Omental fat pad (tissue), 4 donors: ENCODE results near the gene ALG12. TPM values are rescaled to one million over a fixed set of nuclear protein-coding genes. Genes with fewer than 3 reads are reported as not detected.
"Not testable (repeated sequence)": the region's sequence is repeated elsewhere in the genome, so short reads cannot be mapped to it uniquely, and the experiment has no call there.

Source experiments
- ATAC-seq: fragments of 150-250 bp; one replicate; pipeline ENCODE4 v1.9.1; 2016; ENCODE audit warnings: mild to moderate bottlenecking, moderate library complexity; ENCODE audit not compliant: low FRiP score
- DNase-seq: peaks from one replicate; pipeline ENCODE4 v3.0.0-alpha.2; 2019; ENCODE audit warnings: low spot score
- total RNA-seq, 4 donors: library from RNA; depleted of rRNA; stranded (reverse); fragments of >200 nt; gene quantifications; one replicate each; pipeline ENCODE4 v1.1.0, GENCODE V29; 2016
- TF ChIP-seq, protein P1 (sequence below), 3 donors: fragments of 450-650 bp; IDR thresholded peaks; one replicate each; pipeline ENCODE4 v1.5.1; 2016 to 2017; ENCODE audit warnings: antibody characterized with exemption in 3 of 3, mild to moderate bottlenecking in 3 of 3, moderate library complexity in 2 of 3

ALG12 gene
- total RNA-seq, 4 donors from 2014 or later = 11.7 to 21.8 (median 13.0) TPM

GRCh38 chr22:49948116-49948957 lies 30.1 kb upstream of the ALG12 start:
- ATAC-seq (no peak), DNase-seq (no peak)
- TF ChIP-seq, protein P1, sequence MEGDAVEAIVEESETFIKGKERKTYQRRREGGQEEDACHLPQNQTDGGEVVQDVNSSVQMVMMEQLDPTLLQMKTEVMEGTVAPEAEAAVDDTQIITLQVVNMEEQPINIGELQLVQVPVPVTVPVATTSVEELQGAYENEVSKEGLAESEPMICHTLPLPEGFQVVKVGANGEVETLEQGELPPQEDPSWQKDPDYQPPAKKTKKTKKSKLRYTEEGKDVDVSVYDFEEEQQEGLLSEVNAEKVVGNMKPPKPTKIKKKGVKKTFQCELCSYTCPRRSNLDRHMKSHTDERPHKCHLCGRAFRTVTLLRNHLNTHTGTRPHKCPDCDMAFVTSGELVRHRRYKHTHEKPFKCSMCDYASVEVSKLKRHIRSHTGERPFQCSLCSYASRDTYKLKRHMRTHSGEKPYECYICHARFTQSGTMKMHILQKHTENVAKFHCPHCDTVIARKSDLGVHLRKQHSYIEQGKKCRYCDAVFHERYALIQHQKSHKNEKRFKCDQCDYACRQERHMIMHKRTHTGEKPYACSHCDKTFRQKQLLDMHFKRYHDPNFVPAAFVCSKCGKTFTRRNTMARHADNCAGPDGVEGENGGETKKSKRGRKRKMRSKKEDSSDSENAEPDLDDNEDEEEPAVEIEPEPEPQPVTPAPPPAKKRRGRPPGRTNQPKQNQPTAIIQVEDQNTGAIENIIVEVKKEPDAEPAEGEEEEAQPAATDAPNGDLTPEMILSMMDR (IDR thresholded peaks at IDR 0.05) = no peak

DNA sequence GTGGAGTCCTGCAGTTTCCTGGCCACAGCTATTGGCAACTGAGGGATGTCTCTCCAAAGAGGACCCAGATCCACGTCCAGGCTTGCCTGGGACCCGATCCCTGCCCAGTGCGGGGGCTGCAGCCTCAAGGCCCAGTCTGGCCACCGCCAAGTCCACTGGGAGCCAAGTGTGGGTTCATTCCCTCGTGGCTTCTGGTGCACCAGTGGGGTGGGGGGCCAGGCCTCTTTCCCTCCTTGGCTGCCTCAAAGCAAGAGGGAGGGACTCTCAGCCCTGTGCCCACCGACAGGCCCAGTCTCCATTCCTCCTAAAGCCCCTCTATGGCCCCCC lies 29.0 kb upstream of the ALG12 start:
- TF ChIP-seq, protein P1 (IDR thresholded peaks at IDR 0.05) = no peak
- ATAC-seq = no peak

GRCh38 chr22:49946612-49947295 lies 28.5 kb upstream of the ALG12 start:
- no peak for ATAC-seq
- DNase-seq = no peak

More for the DNA sequence above, 29.0 kb upstream of the ALG12 start:
- DNase-seq = no peak

DNA sequence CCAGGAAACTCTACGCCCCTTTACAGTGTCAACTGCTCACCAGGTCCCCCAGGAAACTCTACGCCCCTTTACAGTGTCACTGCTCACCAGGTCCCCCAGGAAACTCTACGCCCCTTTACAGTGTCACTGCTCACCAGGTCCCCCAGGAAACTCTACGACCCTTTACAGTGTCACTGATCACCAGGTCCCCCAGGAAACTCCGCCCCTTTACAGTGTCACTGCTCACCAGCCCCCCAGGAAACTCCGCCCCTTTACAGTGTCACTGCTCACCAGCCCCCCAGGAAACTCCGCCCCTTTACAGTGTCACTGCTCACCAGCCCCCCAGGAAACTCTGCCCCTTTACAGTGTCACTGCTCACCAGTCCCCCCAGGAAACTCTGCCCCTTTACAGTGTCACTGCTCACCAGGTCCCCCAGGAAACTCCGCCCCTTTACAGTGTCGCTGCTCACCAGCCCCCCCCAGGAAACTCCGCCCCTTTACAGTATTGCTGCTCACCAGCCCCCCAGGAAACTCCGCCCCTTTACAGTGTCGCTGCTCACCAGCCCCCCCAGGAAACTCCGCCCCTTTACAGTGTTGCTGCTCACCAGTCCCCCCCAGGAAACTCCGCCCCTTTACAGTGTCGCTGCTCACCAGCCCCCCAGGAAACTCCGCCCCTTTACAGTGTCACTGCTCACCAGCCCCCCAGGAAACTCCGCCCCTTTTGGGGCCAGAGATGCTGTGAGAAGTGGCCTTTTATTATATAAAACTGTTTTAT lies 27.0 kb upstream of the ALG12 start:
- ATAC-seq, DNase-seq: not testable (repeated sequence)

More at GRCh38 chr22:49946612-49947295, 28.5 kb upstream of the ALG12 start:
- TF ChIP-seq, protein P1 (IDR thresholded peaks at IDR 0.05) = no peak

DNA sequence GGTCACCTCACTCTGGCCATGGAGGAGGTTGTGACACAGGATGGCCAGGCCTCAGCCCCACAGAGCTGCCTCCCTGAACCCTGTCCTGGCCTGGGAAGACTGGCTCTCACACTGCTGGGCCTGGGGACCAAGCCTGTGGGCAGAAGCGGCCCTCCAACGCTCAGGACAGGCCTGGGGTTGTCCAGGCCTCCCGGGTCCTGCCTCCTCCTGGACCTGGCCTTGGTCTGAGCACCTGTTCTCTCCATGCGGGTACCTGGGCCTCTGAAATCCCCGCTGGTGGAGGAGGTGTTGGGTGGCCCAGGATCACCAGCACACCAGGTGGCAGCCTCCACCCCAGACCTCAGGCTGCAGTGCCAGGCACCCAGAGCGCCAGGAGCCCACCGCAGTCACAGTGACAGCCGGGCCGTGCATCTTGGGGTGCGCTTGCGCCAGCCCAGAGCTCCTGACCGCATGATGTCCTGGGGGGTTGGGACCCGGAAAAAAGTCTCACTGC lies 26.2 kb upstream of the ALG12 start:
- ATAC-seq = no peak
- TF ChIP-seq, protein P1 (IDR thresholded peaks at IDR 0.05) = no peak
- no peak for DNase-seq

GRCh38 chr22:49943771-49944398 lies 25.6 kb upstream of the ALG12 start:
- DNase-seq = no peak
- TF ChIP-seq, protein P1 (IDR thresholded peaks at IDR 0.05) = no peak
- ATAC-seq = no peak

GRCh38 chr22:49943405-49943765 lies 25.1 kb upstream of the ALG12 start:
- TF ChIP-seq, protein P1 (IDR thresholded peaks at IDR 0.05) = no peak
- no peak for DNase-seq
- no peak for ATAC-seq
